ENCODE results near the gene SDR42E2. TPM values are rescaled to one million over a fixed set of nuclear protein-coding genes. Genes with fewer than 3 reads are reported as not detected.
A peak's percentile ranks its signal among the peaks of the same experiment; 100 is the strongest.
"Not testable (repeated sequence)": the region's sequence is repeated elsewhere in the genome, so short reads cannot be mapped to it uniquely, and the experiment has no call there.

Gene SDR42E2
- total and polyA plus RNA-seq, 10 donors, result 0.09 to 0.24 (median 0.14) TPM; not detected in 5

- TF ChIP-seq POLR2AphosphoS5 (IDR thresholded peaks at IDR 0.05) (no peak), CTCF (IDR thresholded peaks at IDR 0.05 in 8 of 11, conservative IDR thresholded peaks at IDR 0.05 in 3 of 11) (no peak), POLR2A (IDR thresholded peaks at IDR 0.05) (no peak)
- Histone ChIP-seq H3K27me3 (replicated peaks in 1 of 7) (no peaks in the 10 kb centered on the region), H3K36me3 (no peaks in the 10 kb centered on the region), H3K4me3 (no peak overlapping the region), H3K4me1 (peaks cover 16 to 70% (median 56%) of the 10 kb centered on the region in 6 donors), H3K27ac (peak overlapping the region; percentile 67 to 87 (median 82)), H3K9me3 (no peaks in the 10 kb centered on the region)
- WGBS, 5 donors, result 74 to 81% (median 75%) methylated on average over 9 of the region's 9 CpGs
- intact Hi-C loops (cut with DNase I; ENCODE audit: low total_unique reads), result no loop called here
- DNase-seq, result no peak
Observed at GRCh38 chr16:22194707-22195444, 32.6 kb downstream of the SDR42E2 start.

GRCh38 chr16:22195445-22195694 lies 33.1 kb downstream of the SDR42E2 start:
- H3K27me3 ChIP-seq (replicated peaks in 1 of 7), result no peaks in the 10 kb centered on the region
- peak overlapping the region; percentile 67 to 87 (median 82) for H3K27ac ChIP-seq
- TF ChIP-seq POLR2A (IDR thresholded peaks at IDR 0.05) (no peak), POLR2AphosphoS5 (IDR thresholded peaks at IDR 0.05) (no peak), CTCF (IDR thresholded peaks at IDR 0.05 in 8 of 11, conservative IDR thresholded peaks at IDR 0.05 in 3 of 11) (no peak)
- no peak for DNase-seq
- no peaks in the 10 kb centered on the region for H3K9me3 ChIP-seq
- H3K36me3 ChIP-seq, result no peaks in the 10 kb centered on the region
- intact Hi-C loops (cut with DNase I; ENCODE audit: low total_unique reads), result no loop called here
- peak overlapping the region in 5 of 8 donors; percentile 47 to 69 (median 50) for H3K4me3 ChIP-seq
- H3K4me1 ChIP-seq, result peaks cover 21 to 73% (median 58%) of the 10 kb centered on the region in 6 donors

- H3K9me3 ChIP-seq, result no peaks in the 10 kb centered on the region
- DNase-seq, result peak; percentile 95
- peak overlapping the region; percentile 39 to 69 (median 48) for H3K4me3 ChIP-seq
- TF ChIP-seq CTCF (IDR thresholded peaks at IDR 0.05 in 8 of 11, conservative IDR thresholded peaks at IDR 0.05 in 3 of 11) (peak; percentile 59 to 94 (median 85)), POLR2A (IDR thresholded peaks at IDR 0.05) (peak in 2 of 3 donors; percentile 4 to 27), POLR2AphosphoS5 (IDR thresholded peaks at IDR 0.05) (peak; percentile 58 to 87 (median 78))
- peak overlapping the region; percentile 67 to 87 (median 82) for H3K27ac ChIP-seq
- intact Hi-C loops (cut with DNase I; ENCODE audit: low total_unique reads), result no loop called here
- H3K27me3 ChIP-seq (replicated peaks in 1 of 7), result no peaks in the 10 kb centered on the region
- H3K36me3 ChIP-seq, result no peaks in the 10 kb centered on the region
- WGBS, 5 donors, result 3 to 5% (median 3%) methylated on average over 39 of the region's 39 CpGs
- peaks cover 21 to 74% (median 59%) of the 10 kb centered on the region in 6 donors for H3K4me1 ChIP-seq
Observed at GRCh38 chr16:22195695-22196558, 33.6 kb downstream of the SDR42E2 start.

- intact Hi-C loops (cut with DNase I; ENCODE audit: low total_unique reads); DNase-seq; H3K36me3 ChIP-seq; H3K9me3 ChIP-seq; H3K27me3 ChIP-seq (replicated peaks in 1 of 7): not testable (repeated sequence)
- 37 to 50% (median 39%) methylated on average over 20 of the region's 20 CpGs for WGBS, 5 donors
- Histone ChIP-seq H3K4me3 (peak overlapping the region in 6 of 8 donors; percentile 47 to 69 (median 53)), H3K4me1 (peaks cover 19 to 70% (median 54%) of the 10 kb centered on the region in 6 donors), H3K27ac (peak overlapping the region in 3 of 8 donors; percentile 4 to 87 (median 82))
Observed at GRCh38 chr16:22196559-22197168, 34.4 kb downstream of the SDR42E2 start.

Measured in spleen (tissue), 11 donors.